ENCODE measurements around the gene ALAS1.

The ALAS1 gene

DNA sequence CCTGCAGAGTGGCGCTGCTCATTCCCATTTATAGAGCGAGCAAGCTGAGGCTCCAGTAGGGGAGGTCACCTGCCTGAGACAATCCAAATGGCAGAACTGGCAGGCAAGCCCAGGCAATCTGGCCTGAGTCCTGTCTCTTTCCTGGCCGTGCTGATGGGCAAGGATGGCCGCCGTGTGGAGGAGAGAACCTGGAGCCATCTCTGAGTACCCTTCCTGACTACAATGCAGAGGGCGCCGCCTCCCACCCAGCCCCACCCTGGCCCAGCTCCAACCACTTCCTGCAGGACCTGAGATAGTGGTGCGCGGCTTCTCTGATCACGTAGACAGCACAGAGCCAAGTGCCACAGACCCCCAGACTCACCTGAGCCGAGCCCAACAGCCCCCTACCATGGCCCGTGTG, 20.5 kb downstream of the ALAS1 start:
- peak overlapping the region; percentile 98 for H3K27ac ChIP-seq
- DNase-seq (ENCODE audit: low read depth, low spot score): no peak

DNA sequence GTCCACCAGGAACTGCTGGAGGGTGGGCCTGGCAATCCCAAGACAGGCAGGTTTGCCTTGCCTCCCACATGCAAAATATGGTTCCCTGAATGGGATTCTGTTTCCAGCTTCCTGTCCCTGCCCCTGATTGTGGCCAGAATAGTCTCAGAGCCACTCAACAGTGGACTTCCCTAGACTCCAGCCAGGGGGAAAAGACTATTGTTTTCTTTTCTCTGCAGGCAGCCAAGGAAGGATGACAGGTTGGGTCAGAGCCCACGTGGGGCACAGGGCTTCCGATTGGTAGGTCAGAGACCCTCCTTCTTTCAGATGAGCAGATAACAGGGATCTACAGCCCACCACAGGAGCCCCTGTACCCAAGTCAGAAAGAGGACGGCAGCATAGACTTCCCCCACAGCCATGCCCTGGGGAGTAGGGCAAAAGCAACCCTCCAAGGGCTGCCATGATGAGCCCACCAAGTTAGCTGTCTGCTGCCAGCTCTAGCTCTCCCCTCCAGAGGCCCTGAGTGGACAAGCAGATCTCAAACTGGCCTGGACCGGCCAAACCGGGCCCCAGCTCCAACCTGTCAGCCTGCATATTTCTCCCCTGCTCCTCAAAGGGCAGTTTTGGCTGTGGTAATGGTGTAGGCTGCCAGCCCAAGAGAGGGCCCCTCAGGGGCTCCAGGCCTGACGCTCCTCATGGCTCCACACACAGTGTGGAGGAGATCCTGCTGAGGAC, 21.1 kb downstream of the ALAS1 start:
- H3K27ac ChIP-seq: peak overlapping the region; percentile 98
- DNase-seq (ENCODE audit: low read depth, low spot score): no peak

DNA sequence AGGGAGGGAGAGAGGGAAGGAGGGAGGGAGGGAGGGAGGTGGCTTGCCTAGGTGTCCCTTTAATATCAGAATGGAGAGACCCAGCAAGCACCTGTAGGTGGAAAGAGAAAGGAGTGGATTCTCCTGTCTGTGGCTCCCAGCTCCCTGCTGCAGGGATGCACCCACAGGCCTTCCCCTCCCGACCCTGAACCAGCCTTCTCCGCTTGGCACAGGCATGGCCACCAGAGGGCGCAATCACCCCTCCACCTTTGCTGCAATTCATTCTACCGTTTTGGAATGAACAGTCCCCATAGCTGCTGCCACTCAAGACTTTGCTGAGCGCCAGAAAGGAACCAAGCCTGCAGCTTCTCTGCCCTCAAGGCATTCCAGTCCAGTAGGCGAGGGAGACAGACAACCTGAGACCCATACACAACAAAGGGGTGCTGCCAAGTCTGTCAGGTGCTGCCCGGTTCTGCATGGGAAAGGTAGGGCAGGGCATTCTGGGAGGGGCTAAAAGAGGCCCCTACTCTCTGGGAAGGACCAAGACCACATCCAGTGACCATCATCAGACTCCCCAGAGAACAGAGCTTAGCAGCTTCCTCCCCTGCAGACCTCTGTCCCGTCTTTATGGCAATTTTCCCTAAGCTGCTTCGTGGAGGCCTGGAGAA, 22.5 kb downstream of the ALAS1 start:
- DNase-seq (ENCODE audit: low read depth, low spot score): no peak
- no peak overlapping the region for H3K27ac ChIP-seq

DNA sequence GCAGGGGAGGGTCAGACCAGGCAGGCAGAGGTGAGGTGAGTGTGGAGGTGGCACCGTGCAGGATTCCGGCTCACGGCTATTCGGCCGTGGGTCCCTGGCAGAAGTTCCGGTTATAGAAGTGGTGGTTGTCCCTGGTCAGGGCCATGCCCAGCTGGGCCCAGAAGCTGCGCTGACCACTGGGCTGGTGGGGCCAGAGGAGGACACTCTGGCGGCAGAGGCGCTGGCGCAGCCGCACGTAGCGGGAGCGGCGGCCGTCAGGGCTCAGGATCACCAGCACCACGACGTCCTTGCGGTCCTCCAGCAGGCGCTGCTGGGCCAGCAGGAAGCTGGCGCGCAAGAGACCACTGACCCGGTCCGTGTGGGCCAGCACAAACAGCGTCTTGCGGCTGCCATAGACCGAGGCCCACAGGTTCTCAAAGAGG, 23.2 kb downstream of the ALAS1 start:
- no peak overlapping the region for H3K27ac ChIP-seq
- DNase-seq (ENCODE audit: low read depth, low spot score): no peak

DNA sequence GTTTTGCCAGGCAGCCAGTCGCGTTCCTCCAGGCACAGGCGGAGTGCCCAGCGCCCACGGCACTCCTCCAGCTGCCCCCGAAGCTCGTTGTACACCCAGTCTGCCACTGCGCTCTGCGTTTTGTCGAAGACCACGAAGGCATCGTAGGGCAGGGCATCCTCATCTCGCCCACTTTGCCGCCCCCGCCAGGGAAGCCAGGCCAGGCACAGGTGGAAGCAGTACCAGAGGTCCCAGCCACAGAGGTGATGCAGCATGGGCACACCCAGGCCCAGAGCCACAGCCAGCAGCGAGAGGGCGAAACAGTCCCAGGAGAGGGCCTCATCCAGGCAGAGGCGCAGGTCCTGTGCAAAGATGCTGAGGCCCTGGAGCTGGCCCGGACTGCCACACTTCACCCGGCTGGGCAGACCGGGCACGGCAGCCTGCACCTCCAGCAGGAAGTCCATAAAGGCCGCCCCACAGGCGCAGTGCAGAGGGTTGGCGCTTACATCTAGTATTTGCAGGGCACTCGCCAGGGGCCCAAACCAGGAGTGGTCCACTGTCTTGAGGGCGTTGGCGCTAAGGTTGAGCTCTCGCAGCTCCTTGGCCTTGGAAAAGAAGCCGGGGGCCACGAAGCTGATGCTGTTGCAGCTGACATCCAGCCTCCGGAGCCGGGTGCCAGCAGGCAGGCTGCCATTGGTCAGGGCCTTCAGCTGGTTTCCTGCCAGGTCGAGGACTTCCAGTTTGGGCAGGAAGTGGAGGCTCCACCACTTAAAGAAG, 23.8 kb downstream of the ALAS1 start:
- no peak for DNase-seq (ENCODE audit: low read depth, low spot score)
- no peak overlapping the region for H3K27ac ChIP-seq

DNA sequence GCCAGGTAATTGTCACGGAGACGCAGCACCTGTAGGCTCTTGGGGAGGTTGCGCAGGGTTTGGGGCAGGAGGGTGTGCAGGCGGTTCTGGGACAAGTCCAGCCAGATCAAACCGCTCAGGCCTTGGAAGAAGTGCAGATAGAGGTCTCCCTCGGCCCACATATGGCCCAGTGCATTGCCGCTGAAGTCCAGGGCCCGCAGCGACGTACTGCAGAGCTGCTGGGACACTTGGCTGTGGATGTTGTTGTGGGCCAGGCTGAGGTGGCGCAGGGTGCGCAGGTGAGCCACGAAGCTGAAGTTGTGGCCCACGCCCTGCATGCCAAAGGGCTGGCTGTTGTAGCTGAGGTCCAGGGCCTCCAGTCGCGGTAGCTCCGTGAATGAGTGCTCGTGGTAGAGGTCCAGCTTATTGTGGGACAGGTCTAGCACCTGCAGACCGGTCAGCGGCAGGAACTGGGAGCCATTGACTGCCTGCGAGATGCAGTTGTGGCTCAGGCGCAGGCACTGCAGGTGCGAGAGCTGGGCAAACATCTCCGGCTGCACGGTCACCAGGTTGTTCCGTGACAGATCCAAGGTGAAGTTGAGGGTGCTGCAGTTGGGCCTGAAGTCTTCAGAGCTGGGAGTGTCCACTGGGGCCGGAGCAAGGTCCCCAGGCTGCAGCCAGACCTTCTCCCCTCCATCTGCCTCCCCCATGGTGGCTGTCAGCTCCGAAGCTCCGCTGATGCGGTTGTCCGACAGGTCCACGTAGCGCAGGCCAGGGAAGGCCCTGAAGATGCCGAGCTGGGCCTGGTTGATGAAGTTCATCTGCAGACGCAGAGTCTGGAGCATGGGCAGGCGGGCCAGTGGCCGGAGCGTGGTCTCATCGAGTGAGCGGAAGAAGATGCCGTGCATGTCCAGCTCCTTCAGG, 24.6 kb downstream of the ALAS1 start:
- no peak overlapping the region for H3K27ac ChIP-seq
- DNase-seq (ENCODE audit: low read depth, low spot score): no peak

DNA sequence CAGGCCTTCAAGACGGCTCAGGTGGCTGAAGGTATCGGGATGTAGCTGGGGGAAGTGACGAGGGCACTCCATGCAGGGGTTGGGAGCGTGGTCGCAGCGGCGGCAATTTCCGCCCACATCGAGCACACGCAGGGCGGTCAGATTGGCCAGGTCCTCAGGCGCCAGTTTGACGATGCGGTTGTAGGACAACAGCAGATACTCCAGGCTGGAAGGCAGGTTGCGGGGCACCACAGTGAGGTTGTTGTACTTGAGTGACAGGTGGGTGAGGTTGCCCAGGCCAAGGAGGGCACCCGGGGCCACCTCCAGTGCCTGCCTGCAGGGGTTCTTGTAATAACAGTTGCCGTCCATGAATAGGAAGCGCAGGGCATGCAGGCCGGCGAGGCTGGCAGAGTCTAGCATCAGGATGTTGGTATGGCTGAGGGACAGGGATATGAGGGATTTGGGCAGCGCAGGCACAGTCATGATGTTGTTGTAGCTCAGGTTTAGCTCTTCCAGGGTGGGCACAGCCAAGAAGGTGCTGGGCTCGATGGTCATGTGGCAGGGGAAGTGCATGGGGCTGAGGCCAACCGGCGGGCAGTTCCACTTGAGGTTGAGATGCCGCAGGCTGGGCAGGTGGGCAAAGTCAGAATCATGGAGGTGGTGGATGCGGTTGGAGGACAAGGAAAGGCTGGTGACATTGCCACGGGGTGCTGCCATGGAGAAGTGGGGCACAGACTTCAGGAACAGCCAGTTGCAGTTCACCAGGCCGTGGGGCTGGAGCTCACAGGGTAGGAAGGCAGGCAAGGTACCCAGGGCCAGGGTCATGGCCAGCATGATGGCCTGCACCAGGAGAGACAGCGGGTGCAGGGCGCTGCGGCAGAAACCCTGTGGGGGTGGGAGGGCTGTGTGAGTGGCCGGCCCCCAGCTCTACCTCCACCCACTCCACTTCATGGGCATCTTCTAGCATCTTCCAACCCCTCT, 25.8 kb downstream of the ALAS1 start:
- DNase-seq (ENCODE audit: low read depth, low spot score): no peak
- no peak overlapping the region for H3K27ac ChIP-seq

DNA sequence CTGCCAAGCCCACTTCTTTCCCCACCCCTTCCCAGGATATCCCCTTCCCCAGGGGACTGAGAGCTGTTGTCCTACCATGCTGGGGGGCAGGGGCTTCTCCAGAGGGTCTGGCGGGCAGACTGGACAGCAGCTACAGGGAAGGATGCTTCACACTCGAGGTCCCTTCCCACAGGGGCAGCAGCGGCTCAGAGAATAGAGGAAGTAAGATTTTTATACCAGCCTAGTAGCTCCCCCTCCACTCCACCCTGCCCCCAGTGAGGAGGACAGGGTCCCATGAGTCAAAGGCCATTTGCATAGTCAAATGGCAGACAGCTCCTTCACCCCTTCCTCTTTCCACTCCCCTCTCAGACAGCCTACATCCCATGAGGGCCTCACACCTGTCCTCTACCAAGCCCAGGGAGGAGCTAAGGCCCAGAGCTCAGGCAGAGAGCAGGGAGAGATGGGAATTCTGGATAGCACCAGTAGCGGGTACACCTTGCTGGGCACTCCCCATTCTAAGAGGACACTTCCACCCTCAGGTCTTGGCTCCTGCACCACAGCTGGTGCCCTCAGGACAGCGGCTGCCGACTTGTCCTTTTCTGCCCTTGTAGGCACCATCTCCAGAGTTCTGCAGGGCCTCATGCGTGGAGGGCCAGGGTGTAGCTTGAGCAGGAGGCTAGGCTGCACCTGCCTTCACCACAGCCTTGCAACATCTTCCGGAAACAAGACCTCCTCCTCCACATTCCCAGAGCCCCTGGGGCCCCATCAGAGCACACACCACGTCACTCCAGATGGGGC, 27.7 kb downstream of the ALAS1 start, which contains the start of gene TLR9:
Gene TLR9 (minus strand): TSS at position 194 of the 777 bp plus-strand sequence. CDS start 116 bp downstream, at position 78.
- H3K27ac ChIP-seq: no peak within 1 kb of the TSS
- no peak for DNase-seq (ENCODE audit: low read depth, low spot score)

DNA sequence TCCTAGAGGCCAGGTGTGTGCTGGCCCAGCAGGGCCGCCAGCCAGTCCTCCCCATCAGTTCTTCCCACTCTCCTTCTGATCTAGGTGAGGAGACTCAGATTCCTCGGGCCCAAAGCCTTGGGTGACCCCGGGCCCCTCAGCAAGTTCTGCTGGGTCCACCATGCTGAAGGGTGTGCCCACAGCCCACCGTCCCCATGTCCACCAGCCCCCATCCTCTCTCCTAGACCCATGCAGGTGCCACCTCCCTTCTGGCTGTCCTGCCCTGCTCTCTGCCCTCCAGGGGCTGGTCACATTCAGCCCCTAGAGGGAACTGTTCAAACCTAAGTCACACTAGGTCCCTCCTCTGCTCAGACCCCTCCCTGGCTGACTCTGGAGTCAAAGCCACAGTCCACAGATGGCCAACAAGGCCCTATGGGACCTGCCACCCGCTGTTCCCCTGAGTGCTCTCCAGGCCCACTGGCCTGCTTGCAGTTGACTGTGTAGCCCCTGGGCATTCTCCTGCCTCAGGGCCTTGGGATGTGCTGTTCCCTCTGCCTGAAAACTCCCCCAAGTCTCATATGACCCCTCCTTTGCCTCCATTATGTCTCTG, 28.4 kb downstream of the ALAS1 start:
- no peak overlapping the region for H3K27ac ChIP-seq
- DNase-seq (ENCODE audit: low read depth, low spot score): no peak

DNA sequence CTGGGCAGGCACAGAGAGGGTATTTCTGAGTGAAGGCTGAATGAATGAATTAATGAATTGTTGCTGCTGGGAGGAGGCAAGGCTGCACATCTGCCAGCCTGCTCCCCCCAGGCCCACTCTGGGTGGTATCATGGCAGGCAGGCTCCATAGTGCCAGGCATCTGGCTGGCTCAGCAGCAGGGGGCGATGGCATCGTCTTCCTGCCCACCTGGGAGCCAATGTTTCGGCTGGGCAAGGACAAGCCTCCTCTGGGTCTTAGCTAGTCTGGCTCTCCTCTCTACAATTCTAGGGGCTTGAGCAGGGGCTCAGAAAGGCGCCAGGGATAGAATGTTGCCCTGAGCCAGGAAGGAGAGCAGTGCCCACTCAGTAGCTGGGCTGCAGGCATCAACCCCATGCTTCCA, 29.2 kb downstream of the ALAS1 start:
- DNase-seq (ENCODE audit: low read depth, low spot score): no peak
- H3K27ac ChIP-seq: no peak overlapping the region

DNA sequence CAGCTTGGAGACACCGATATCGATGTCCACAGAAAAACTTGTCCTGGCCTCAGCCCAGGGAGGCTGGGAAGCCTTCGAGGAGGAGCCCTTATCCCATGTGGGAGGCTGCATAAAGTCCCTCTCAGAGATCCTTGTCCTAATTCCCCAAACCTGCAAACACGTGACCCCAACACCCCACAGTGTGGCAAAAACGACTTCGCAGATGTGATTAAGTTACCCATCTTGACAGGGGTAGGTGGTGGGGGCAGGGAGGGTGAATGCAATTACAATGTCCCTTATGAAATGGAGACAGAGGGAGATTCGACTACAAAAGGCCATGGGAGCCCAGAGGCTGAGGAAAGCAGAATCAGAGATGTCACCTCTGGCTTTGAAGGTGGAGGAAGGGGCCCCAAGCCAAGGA, 29.8 kb downstream of the ALAS1 start:
- DNase-seq (ENCODE audit: low read depth, low spot score): no peak
- no peak overlapping the region for H3K27ac ChIP-seq

DNA sequence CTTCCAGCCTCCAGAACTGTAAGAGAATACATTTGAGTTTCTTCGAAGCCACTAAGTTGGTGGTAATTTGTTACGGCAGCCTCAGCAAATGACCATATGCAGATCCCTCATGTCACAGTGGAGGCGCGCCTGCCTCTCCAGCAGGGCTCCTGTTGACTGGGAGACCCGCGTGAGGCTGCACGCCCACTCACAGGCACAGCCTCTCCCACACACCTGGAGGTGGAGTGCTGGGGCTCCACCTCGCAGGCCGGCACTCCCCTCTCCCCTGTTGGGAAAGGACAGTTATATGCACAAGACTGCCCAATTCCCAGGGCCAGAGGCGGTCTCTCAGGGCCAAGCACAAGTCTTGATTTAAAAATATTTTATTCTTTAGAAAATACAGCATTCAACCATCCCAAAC, 30.3 kb downstream of the ALAS1 start:
- DNase-seq (ENCODE audit: low read depth, low spot score): no peak
- H3K27ac ChIP-seq: no peak overlapping the region

DNA sequence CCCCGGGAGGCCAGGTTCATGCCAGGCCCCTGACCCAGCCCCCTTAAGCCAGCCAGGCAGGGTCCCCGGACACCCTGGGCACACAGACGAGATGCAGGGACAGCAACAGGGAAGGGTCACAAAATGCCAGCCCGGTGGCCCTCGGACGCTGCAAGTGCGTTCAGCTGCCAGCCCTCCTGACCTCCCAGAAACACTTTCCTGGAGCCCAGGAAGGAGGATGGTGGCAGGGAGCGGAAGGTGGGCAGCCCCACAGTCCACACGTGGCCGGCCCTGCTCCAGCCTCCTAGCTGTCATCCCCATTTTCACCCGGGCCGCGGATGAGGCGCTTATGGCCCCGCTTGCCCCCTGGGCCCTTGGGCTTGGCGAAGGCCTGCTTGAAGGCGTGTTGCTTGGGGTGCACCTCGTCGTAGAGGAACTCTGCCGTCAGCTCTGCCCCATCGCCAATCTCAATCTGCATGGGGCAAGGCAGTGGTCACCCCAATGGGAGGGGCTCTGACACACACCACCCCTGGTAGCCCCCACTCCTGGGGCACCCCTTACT, 30.9 kb downstream of the ALAS1 start:
- DNase-seq (ENCODE audit: low read depth, low spot score): no peak
- H3K27ac ChIP-seq: no peak overlapping the region

DNA sequence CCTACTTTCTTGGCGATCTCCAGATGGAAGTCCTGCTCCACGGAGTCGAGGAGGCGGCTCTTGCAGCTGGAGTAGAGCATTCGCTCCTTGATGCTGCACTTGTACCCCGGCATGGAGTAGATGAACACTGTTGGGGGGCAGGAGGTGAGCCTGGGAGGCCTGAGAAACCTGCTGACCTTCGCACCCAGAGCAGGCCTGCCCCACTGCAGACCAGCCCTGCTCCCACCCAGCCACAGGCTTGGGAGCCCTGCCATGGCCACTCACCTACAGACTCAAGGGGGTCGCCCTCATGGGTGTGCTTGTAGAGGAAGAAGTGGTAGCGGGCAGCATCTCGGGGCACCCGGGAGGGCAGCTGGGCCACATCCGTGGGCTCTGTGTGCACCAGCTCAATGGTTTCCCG, 31.7 kb downstream of the ALAS1 start:
- DNase-seq (ENCODE audit: low read depth, low spot score): no peak
- no peak overlapping the region for H3K27ac ChIP-seq

DNA sequence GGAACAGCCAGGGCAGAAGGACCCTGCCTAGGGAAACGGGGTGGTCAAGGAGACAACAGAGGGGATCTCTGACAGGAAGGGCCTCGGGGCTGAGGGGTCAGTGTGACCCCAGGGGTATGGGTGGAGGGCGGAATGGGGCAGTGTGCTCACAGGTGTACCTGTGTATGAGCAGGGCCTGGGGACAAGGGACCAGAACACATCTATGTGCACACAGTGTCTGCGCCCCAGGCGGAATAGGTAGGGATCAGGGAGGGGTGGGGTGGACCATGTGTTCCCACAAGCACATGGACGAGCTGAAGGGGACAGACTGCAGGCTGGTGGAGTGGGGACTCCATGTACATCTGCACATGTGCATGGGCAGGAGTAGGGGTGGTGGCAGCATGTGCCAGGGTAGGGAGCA, 32.5 kb downstream of the ALAS1 start:
- no peak for DNase-seq (ENCODE audit: low read depth, low spot score)
- no peak overlapping the region for H3K27ac ChIP-seq

DNA sequence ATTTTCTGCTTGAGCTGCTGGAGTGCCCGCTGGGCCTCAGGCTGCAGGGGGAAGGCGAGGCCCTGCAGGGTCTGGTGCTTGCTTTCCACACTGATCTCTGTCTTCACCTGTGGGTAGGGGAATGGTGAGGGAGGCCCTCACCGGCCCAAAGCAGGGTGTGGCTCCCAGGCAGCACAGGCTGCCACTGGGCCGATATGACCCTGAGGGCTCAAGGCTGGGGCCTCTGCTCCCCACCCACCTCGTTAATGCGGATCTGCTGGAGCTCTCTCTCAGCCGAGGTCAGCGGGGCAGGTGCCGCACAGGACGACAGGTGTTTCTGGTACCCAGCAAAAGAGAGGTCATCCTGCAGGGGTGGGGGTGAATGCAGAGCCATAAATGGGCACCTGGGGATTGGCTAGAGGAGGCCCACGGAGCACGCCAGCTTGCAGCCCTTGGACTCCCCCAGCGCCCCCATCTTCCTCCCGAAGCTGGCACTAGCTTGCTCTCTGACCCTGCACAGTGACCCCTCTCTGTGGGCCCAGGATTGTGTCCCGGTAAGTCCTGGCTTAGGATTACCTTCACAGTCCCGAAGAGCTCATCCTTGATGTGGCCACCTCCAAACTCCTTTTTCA, 33.0 kb downstream of the ALAS1 start:
- no peak overlapping the region for H3K27ac ChIP-seq
- no peak for DNase-seq (ENCODE audit: low read depth, low spot score)

DNA sequence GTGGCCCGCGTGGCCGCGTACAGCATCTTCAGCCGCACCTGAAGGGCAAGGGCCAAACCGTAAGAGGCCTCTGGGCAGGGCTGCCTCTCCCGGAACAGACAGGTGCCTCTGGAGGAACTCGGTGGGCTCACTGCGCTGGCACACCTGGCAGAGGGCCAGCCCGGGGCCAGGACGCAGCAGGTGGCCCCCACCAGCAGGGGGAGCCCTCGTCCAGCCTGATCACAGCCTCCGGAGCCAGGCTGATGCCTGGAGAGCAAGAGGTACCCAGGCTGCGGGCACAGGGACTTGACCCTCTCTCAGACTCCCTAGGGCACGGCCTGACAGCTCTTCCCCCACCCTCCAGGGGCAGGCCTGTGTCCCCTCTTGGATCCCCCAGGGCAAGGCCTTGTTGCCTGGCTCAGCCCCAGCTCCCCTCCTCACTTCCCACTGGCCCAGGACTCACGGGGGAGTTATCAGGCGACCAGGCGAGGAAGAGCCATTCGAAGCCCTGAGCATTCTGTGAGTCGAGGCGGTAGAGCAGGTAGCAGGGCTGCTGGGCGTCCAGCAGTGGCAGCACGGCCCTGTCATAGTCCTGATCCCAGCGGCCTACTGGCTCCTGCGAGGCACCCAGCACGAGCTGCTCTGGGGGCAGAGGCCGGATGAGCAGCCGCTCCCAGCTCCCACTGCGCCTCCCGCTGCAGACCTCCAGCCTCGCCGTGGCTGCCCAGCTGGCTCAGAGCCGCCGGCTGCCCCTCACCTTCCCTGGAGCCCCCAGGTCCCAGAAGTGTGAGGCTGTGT, 33.7 kb downstream of the ALAS1 start:
- H3K27ac ChIP-seq: no peak overlapping the region
- no peak for DNase-seq (ENCODE audit: low read depth, low spot score)

Data from epithelial cell of prostate (primary cell).